Bronchus fibroblast of lung (primary cell): ENCODE results near the gene DIO1. TPM values are rescaled to one million over a fixed set of nuclear protein-coding genes. Genes with fewer than 3 reads are reported as not detected.

Experiments
- total RNA-seq: library from RNA; depleted of rRNA; stranded (reverse); fragments of >200 nt; gene quantifications from 2 replicates; pipeline ENCODE4 v1.2.3, GENCODE V29; 2015

The DIO1 gene
- not detected in 2 replicates for total RNA-seq

GRCh38 chr1:53893999-53894636, at the start of gene DIO1:
Gene DIO1, plus strand, starts transcription at chr1:53894187. Its CDS starts 24 bp downstream, at chr1:53894211.

GRCh38 chr1:53889304-53890298, 4.4 kb upstream of the DIO1 start, which contains the start of gene YIPF1:
Gene YIPF1, minus strand, starts transcription at chr1:53889797. Its CDS starts 860 bp downstream, at chr1:53888937.

GRCh38 chr1:53945433-53946251, 51.7 kb downstream of the DIO1 start, which contains the start of gene IFT25:
Gene IFT25, minus strand, starts transcription at chr1:53945699. Its CDS starts 5,617 bp downstream, at chr1:53940082.

GRCh38 chr1:53946252-53947171, 52.5 kb downstream of the DIO1 start, which contains the start of gene LRRC42:
Gene LRRC42, plus strand, starts transcription at chr1:53946350. Its CDS starts 5,650 bp downstream, at chr1:53952000.

Other genes starting within 250 kb of the DIO1 start
- 3.4 and 3.9 TPM in 2 replicates for gene GLIS1, start 155.0 kb upstream of the DIO1 start, total RNA-seq
- 32.3 and 35.3 TPM in 2 replicates for gene NDC1, start 55.9 kb upstream of the DIO1 start, total RNA-seq
- gene YIPF1, start 4.4 kb upstream of the DIO1 start, total RNA-seq: 20.5 and 28.2 TPM in 2 replicates
- gene IFT25, start 51.5 kb downstream of the DIO1 start, total RNA-seq: 33.6 and 34.8 TPM in 2 replicates
- 29.4 and 33.6 TPM in 2 replicates for gene LRRC42, start 52.2 kb downstream of the DIO1 start, total RNA-seq
- gene LDLRAD1, start 124.0 kb downstream of the DIO1 start, total RNA-seq: not detected in 2 replicates
- gene TMEM59, start 159.0 kb downstream of the DIO1 start, total RNA-seq: 85.9 and 111 TPM in 2 replicates
- gene TCEANC2, start 159.4 kb downstream of the DIO1 start, total RNA-seq: 2.4 and 3.0 TPM in 2 replicates